K562 (cell line): Measurements from ENCODE around the gene IL20.

ENCODE experiments used
- AFF4 ChIP-seq: sonication (generic); formaldehyde crosslinking; IDR thresholded peaks from 2 replicates; pipeline ENCODE4 v1.8.0; 2023; ENCODE audit warnings: mild to moderate bottlenecking, missing genetic modification reagents
- BDP1 ChIP-seq: IDR thresholded peaks from 3 replicates; pipeline ENCODE4 v1.6.1; 2011; ENCODE audit not compliant: insufficient read length, insufficient read depth
- POLR2A ChIP-seq: fragments of 450-650 bp; conservative IDR thresholded peaks from 2 replicates; pipeline ENCODE4 v1.6.1; 2016
- SRSF7 ChIP-seq: fragments of 200-400 bp; formaldehyde crosslinking; optimal IDR thresholded peaks from 2 replicates; pipeline ENCODE3; 2017; ENCODE audit warnings: mild to moderate bottlenecking, low read depth, low read length
- TEAD1 ChIP-seq, 2 experiments: fragments of 450-650 bp in 1 of 2; sonication (generic) in 1 of 2; formaldehyde crosslinking; IDR thresholded peaks; 2 replicates each; pipeline versions ENCODE4 v1.4.0 to v1.8.0; 2020 to 2022; ENCODE audit warnings: mild to moderate bottlenecking in 2 of 2, missing genetic modification reagents in 1 of 2
- ZBTB33 ChIP-seq: sonication (generic); formaldehyde crosslinking; IDR thresholded peaks from 2 replicates; pipeline ENCODE4 v1.8.1; 2023; ENCODE audit warnings: mild to moderate bottlenecking, missing genetic modification reagents
- TF ChIP-seq, protein P1 (sequence below): fragments of 200-400 bp; formaldehyde crosslinking; IDR thresholded peaks from 2 replicates; pipeline ENCODE4 v1.6.1; 2017; ENCODE audit warnings: mild to moderate bottlenecking, low read depth, low read length, moderate library complexity

DNA sequence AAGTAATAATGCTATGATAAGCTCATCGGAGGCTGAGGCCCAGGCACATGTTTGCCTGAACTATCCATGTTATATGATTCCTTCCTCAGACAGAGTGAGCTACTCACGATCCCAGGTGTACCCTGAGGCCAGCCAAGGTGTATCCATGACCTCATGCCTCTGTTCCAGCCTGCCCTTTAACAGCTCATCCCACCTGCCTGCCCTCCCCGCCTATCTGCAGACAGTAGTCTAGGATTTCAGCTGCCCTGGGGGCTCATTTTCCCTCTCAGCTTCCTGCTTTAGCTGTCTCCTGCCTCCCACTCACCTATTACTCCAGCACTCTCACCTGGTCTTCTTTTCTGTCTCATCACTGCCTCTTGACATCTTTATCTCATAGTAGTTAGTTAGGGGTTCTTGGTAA, 29.9 kb downstream of the IL20 start:
- TF ChIP-seq AFF4 (CRISPR knock-in tag) (no peak), ZBTB33 (CRISPR knock-in tag) (no peak), BDP1 (no peak), TEAD1 (CRISPR knock-in tag; IDR thresholded peaks at IDR 0.05) (no peak), POLR2A (no peak), SRSF7 (no peak)
- TF ChIP-seq, protein P1, sequence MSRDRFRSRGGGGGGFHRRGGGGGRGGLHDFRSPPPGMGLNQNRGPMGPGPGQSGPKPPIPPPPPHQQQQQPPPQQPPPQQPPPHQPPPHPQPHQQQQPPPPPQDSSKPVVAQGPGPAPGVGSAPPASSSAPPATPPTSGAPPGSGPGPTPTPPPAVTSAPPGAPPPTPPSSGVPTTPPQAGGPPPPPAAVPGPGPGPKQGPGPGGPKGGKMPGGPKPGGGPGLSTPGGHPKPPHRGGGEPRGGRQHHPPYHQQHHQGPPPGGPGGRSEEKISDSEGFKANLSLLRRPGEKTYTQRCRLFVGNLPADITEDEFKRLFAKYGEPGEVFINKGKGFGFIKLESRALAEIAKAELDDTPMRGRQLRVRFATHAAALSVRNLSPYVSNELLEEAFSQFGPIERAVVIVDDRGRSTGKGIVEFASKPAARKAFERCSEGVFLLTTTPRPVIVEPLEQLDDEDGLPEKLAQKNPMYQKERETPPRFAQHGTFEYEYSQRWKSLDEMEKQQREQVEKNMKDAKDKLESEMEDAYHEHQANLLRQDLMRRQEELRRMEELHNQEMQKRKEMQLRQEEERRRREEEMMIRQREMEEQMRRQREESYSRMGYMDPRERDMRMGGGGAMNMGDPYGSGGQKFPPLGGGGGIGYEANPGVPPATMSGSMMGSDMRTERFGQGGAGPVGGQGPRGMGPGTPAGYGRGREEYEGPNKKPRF = no peak
